Measurements from ENCODE around the gene FAM131B.

Gene FAM131B

GRCh38 chr7:143360788-143361551, 1.5 kb downstream of the FAM131B start:
- no peak for DNase-seq (ENCODE audit: extremely low read depth in 1 of 2, low read depth in 1 of 2)

GRCh38 chr7:143359771-143360353, 2.7 kb downstream of the FAM131B start:
- no peak for DNase-seq (ENCODE audit: extremely low read depth in 1 of 2, low read depth in 1 of 2)

GRCh38 chr7:143358626-143359025, 3.9 kb downstream of the FAM131B start:
- no peak for DNase-seq (ENCODE audit: extremely low read depth in 1 of 2, low read depth in 1 of 2)

GRCh38 chr7:143356414-143357050, 6.0 kb downstream of the FAM131B start:
- no peak for DNase-seq (ENCODE audit: extremely low read depth in 1 of 2, low read depth in 1 of 2)

- DNase-seq (ENCODE audit: extremely low read depth in 1 of 2, low read depth in 1 of 2), result no peak
Measured at GRCh38 chr7:143355450-143356385, 6.8 kb downstream of the FAM131B start.

GRCh38 chr7:143354965-143355364, 7.5 kb downstream of the FAM131B start:
- no peak for DNase-seq (ENCODE audit: extremely low read depth in 1 of 2, low read depth in 1 of 2)

GRCh38 chr7:143354376-143354775, 8.1 kb downstream of the FAM131B start:
- DNase-seq (ENCODE audit: extremely low read depth in 1 of 2, low read depth in 1 of 2), result no peak

GRCh38 chr7:143352531-143353002, 9.9 kb downstream of the FAM131B start:
- DNase-seq (ENCODE audit: extremely low read depth in 1 of 2, low read depth in 1 of 2), result no peak

GRCh38 chr7:143351574-143351973, 10.9 kb downstream of the FAM131B start:
- no peak for DNase-seq (ENCODE audit: extremely low read depth in 1 of 2, low read depth in 1 of 2)

GRCh38 chr7:143351060-143351459, 11.5 kb downstream of the FAM131B start:
- DNase-seq (ENCODE audit: extremely low read depth in 1 of 2, low read depth in 1 of 2), result no peak

GRCh38 chr7:143347950-143348349, 14.6 kb downstream of the FAM131B start:
- DNase-seq (ENCODE audit: extremely low read depth in 1 of 2, low read depth in 1 of 2), result no peak

- no peak for DNase-seq (ENCODE audit: extremely low read depth in 1 of 2, low read depth in 1 of 2)
Measured at GRCh38 chr7:143346018-143346417, 16.5 kb downstream of the FAM131B start.

- peak in 1 of 2 donors; percentile 50 for DNase-seq (ENCODE audit: extremely low read depth in 1 of 2, low read depth in 1 of 2)
Measured at GRCh38 chr7:143345428-143345900, 17.0 kb downstream of the FAM131B start.

- DNase-seq (ENCODE audit: extremely low read depth in 1 of 2, low read depth in 1 of 2), result no peak
Measured at GRCh38 chr7:143343596-143343995, 18.9 kb downstream of the FAM131B start.

GRCh38 chr7:143341842-143342241, 20.7 kb downstream of the FAM131B start:
- no peak for DNase-seq (ENCODE audit: extremely low read depth in 1 of 2, low read depth in 1 of 2)

GRCh38 chr7:143337216-143337615, 25.3 kb downstream of the FAM131B start:
- DNase-seq (ENCODE audit: extremely low read depth in 1 of 2, low read depth in 1 of 2), result no peak

GRCh38 chr7:143334244-143334643, 28.3 kb downstream of the FAM131B start:
- DNase-seq (ENCODE audit: extremely low read depth in 1 of 2, low read depth in 1 of 2), result no peak

GRCh38 chr7:143331179-143331801, 31.2 kb downstream of the FAM131B start:
- no peak for DNase-seq (ENCODE audit: extremely low read depth in 1 of 2, low read depth in 1 of 2)

GRCh38 chr7:143329471-143330170, 32.9 kb downstream of the FAM131B start:
- no peak for DNase-seq (ENCODE audit: extremely low read depth in 1 of 2, low read depth in 1 of 2)

GRCh38 chr7:143327903-143328302, 34.6 kb downstream of the FAM131B start:
- DNase-seq (ENCODE audit: extremely low read depth in 1 of 2, low read depth in 1 of 2), result no peak
